HG03103 (cell line): Measurements from ENCODE around the gene SLC12A7.
"Not testable (repeated sequence)": the region's sequence is repeated elsewhere in the genome, so short reads cannot be mapped to it uniquely, and the experiment has no call there.

Source experiments
- ATAC-seq: cut with Tn5 transposase; IDR thresholded peaks from one replicate; pipeline ENCODE4 v1.9.1; 2021; ENCODE audit warnings: low read depth; ENCODE audit not compliant: unreplicated experiment

SLC12A7 gene

GRCh38 chr5:1127959-1128785 is 16.3 kb upstream of the SLC12A7 start:
- ATAC-seq: no peak

GRCh38 chr5:1125695-1126094 is 13.8 kb upstream of the SLC12A7 start:
- ATAC-seq: not testable (repeated sequence)

GRCh38 chr5:1125030-1125357 is 13.1 kb upstream of the SLC12A7 start:
- ATAC-seq: no peak

- no peak for ATAC-seq
Measured at GRCh38 chr5:1124205-1125029, 12.6 kb upstream of the SLC12A7 start.

GRCh38 chr5:1123418-1124147 is 11.7 kb upstream of the SLC12A7 start:
- no peak for ATAC-seq

- ATAC-seq: no peak
Measured at GRCh38 chr5:1122511-1123294, 10.8 kb upstream of the SLC12A7 start.

GRCh38 chr5:1121891-1122290 is 10.0 kb upstream of the SLC12A7 start:
- ATAC-seq: no peak

GRCh38 chr5:1121044-1121443 is 9.2 kb upstream of the SLC12A7 start:
- ATAC-seq: no peak

- no peak for ATAC-seq
Measured at GRCh38 chr5:1120236-1120999, 8.6 kb upstream of the SLC12A7 start.

- no peak for ATAC-seq
Measured at GRCh38 chr5:1119312-1119831, 7.5 kb upstream of the SLC12A7 start.

- ATAC-seq: no peak
Measured at GRCh38 chr5:1118738-1119137, 6.9 kb upstream of the SLC12A7 start.

- no peak for ATAC-seq
Measured at GRCh38 chr5:1118231-1118698, 6.4 kb upstream of the SLC12A7 start.

GRCh38 chr5:1116977-1117376 is 5.1 kb upstream of the SLC12A7 start:
- no peak for ATAC-seq

- ATAC-seq: no peak
Measured at GRCh38 chr5:1116109-1116740, 4.4 kb upstream of the SLC12A7 start.

- no peak for ATAC-seq
Measured at GRCh38 chr5:1115123-1115815, 3.4 kb upstream of the SLC12A7 start.

GRCh38 chr5:1113805-1114586 is 2.1 kb upstream of the SLC12A7 start:
- ATAC-seq: no peak

GRCh38 chr5:1113332-1113690 is 1.4 kb upstream of the SLC12A7 start:
- no peak for ATAC-seq
